GM12878 (cell line): ENCODE measurements around the gene MAL. TPM values are rescaled to one million over a fixed set of nuclear protein-coding genes. Genes with fewer than 3 reads are reported as not detected.

ENCODE experiments used
- ATAC-seq: fragments of 200-7000 bp; cut with Tn5 transposase; 3 replicates; pipeline ENCODE4 v1.9.1; 2020; ENCODE audit warnings: mild to moderate bottlenecking, moderate library complexity
- BruUV-seq: library from RNA; stranded (reverse); fragments of 400-500 nt; replicated peaks from 2 replicates; lab custom pipeline; 2021; lab: Mats Ljungman, UMichigan
- CTCF ChIA-PET: fragments of 300-600 bp; sonication (Branson Sonifier 250); formaldehyde crosslinking; extraction: SDS; loops from one replicate; lab custom pipeline; 2021; ENCODE audit warnings: inconsistent platforms; lab: Yijun Ruan, JAX
- POLR2A ChIA-PET: fragments of 350-600 bp; formaldehyde crosslinking; extraction: SDS; loops from one replicate; lab custom pipeline; 2021; ENCODE audit warnings: inconsistent platforms; lab: Charles Lee
- RAD21 ChIA-PET: fragments of 300-600 bp; sonication (Branson Sonifier 250); formaldehyde crosslinking; loops from one replicate; lab custom pipeline; 2023; ENCODE audit warnings: antibody characterized with exemption; ENCODE audit not compliant: unreplicated experiment; lab: Charles Lee
- SMC1A ChIA-PET: fragments of 300-600 bp; sonication (Branson Sonifier 250); formaldehyde crosslinking; loops from one replicate; lab custom pipeline; 2023; ENCODE audit not compliant: unreplicated experiment, uncharacterized antibody; lab: Charles Lee
- DNase-seq: peaks from one replicate; pipeline ENCODE4 v3.0.0-alpha.2; 2011; ENCODE audit warnings: low read depth, low spot score
- FAIRE-seq: peaks from 3 replicates; lab custom pipeline; 2011; peaks lifted over from hg19 to GRCh38; lab: Jason Lieb, UNC
- H2AFZ ChIP-seq: 2 replicates; pipeline ENCODE4 v1.6.0; 2011; ENCODE audit warnings: low read depth, low read length, control low read depth; ENCODE audit not compliant: control insufficient read depth
- H3K27ac ChIP-seq: 2 replicates; pipeline ENCODE4 v1.5.1; 2011; ENCODE audit warnings: control low read depth; ENCODE audit not compliant: control insufficient read depth, insufficient read depth
- H3K27me3 ChIP-seq, 2 experiments: replicated peaks in 1 of 2; 2 replicates each; pipeline versions ENCODE4 v1.6.0 to v1.6.1; 2011; ENCODE audit warnings: low read length in 1 of 2; ENCODE audit not compliant: control insufficient read depth in 2 of 2, insufficient read depth in 2 of 2
- H3K36me3 ChIP-seq, 2 experiments: 2 replicates each; pipeline ENCODE4 v1.5.1; 2011; ENCODE audit warnings: low read length in 1 of 2; ENCODE audit not compliant: control insufficient read depth in 2 of 2, insufficient read depth in 2 of 2
- H3K4me1 ChIP-seq: 2 replicates; pipeline ENCODE4 v1.6.1; 2011; ENCODE audit warnings: mild to moderate bottlenecking, low read length, moderate library complexity, mixed read lengths; ENCODE audit not compliant: control insufficient read depth, insufficient read depth
- H3K4me2 ChIP-seq: 2 replicates; pipeline ENCODE4 v1.6.0; 2011; ENCODE audit warnings: control low read depth; ENCODE audit not compliant: control insufficient read depth, insufficient read depth
- H3K4me3 ChIP-seq: fragments of 200-600 bp; sonication (generic); 2 replicates; pipeline ENCODE4 v1.5.1; 2016
- H3K79me2 ChIP-seq: 2 replicates; pipeline ENCODE4 v1.6.0; 2011; ENCODE audit warnings: low read length; ENCODE audit not compliant: control insufficient read depth, insufficient read depth
- H3K9ac ChIP-seq: 2 replicates; pipeline ENCODE4 v1.8.0; 2011; ENCODE audit warnings: low read length, control low read depth, mixed read lengths; ENCODE audit not compliant: control insufficient read depth, insufficient read depth
- H3K9me3 ChIP-seq: replicated peaks from 3 replicates; pipeline ENCODE4 v1.5.1; 2011; ENCODE audit warnings: mild to moderate bottlenecking, low read length; ENCODE audit not compliant: control insufficient read depth, insufficient read depth
- H4K20me1 ChIP-seq: 2 replicates; pipeline ENCODE4 v1.6.0; 2011; ENCODE audit not compliant: control insufficient read depth, insufficient read depth
- BHLHE40 ChIP-seq, 2 experiments: fragments of 450-650 bp in 1 of 2; IDR thresholded peaks; 2 replicates each; pipeline ENCODE4 v1.6.1; 2011 to 2017; ENCODE audit warnings: low read depth in 2 of 2, borderline replicate concordance in 1 of 2, improper control_type of control experiment in 1 of 2, low read length in 1 of 2, mild to moderate bottlenecking in 1 of 2
- CBX5 ChIP-seq: sonication (generic); IDR thresholded peaks from 2 replicates; pipeline ENCODE4 v1.6.1; 2016; ENCODE audit warnings: low read depth, moderate library complexity, mild to moderate bottlenecking, inconsistent platforms
- DPF2 ChIP-seq: fragments of 450-650 bp; IDR thresholded peaks from 2 replicates; pipeline ENCODE4 v1.6.1; 2017; ENCODE audit warnings: mild to moderate bottlenecking
- EED ChIP-seq: sonication (generic); IDR thresholded peaks from 2 replicates; pipeline ENCODE4 v1.6.1; 2016; ENCODE audit warnings: antibody characterized with exemption, low read depth
- FOXM1 ChIP-seq: IDR thresholded peaks from 2 replicates; pipeline ENCODE4 v1.6.1; 2012; ENCODE audit warnings: low read depth, mild to moderate bottlenecking, inconsistent platforms, low read length, moderate library complexity
- HDAC6 ChIP-seq: fragments of 200-600 bp; sonication (generic); IDR thresholded peaks from one replicate; pipeline ENCODE4 v1.8.0; 2017; ENCODE audit warnings: antibody characterized with exemption; ENCODE audit not compliant: unreplicated experiment
- KAT2A ChIP-seq: conservative IDR thresholded peaks from 2 replicates; pipeline ENCODE4 v1.6.1; 2011; ENCODE audit warnings: low read depth, low read length; ENCODE audit not compliant: control insufficient read depth
- LARP7 ChIP-seq: fragments of 450-650 bp; IDR thresholded peaks from 2 replicates; pipeline ENCODE4 v1.6.1; 2017; ENCODE audit warnings: mild to moderate bottlenecking
- NFYA ChIP-seq: IDR thresholded peaks from 2 replicates; pipeline ENCODE4 v1.6.1; 2011; ENCODE audit warnings: low read depth, mild to moderate bottlenecking, low read length, improper control_type of control experiment, borderline replicate concordance
- NR2F1 ChIP-seq: fragments of 450-650 bp; conservative IDR thresholded peaks from 2 replicates; pipeline ENCODE4 v1.6.1; 2017; ENCODE audit warnings: mild to moderate bottlenecking
- NRF1 ChIP-seq: conservative IDR thresholded peaks from 2 replicates; pipeline ENCODE4 v1.6.1; 2011; ENCODE audit warnings: mild to moderate bottlenecking, low read depth, low read length, improper control_type of control experiment
- POLR2A ChIP-seq: IDR thresholded peaks from 2 replicates; pipeline ENCODE4 v1.6.1; 2011; ENCODE audit warnings: low read depth, mild to moderate bottlenecking, low read length
- PRDM15 ChIP-seq: fragments of 450-650 bp; formaldehyde crosslinking; IDR thresholded peaks from 2 replicates; pipeline ENCODE4 v1.4.0; 2020; ENCODE audit warnings: mild to moderate bottlenecking, moderate library complexity
- RAD51 ChIP-seq: fragments of 450-650 bp; IDR thresholded peaks from 2 replicates; pipeline ENCODE4 v1.6.1; 2016; ENCODE audit warnings: moderate library complexity, mild to moderate bottlenecking, inconsistent platforms
- SIN3A ChIP-seq: IDR thresholded peaks from 2 replicates; pipeline ENCODE4 v1.6.1; 2012; ENCODE audit warnings: low read depth, low read length, improper control_type of control experiment
- STAT1 ChIP-seq: fragments of 450-650 bp; conservative IDR thresholded peaks from 2 replicates; pipeline ENCODE4 v1.6.1; 2014; ENCODE audit warnings: antibody characterized with exemption, mild to moderate bottlenecking
- ZNF207 ChIP-seq: fragments of 450-650 bp; IDR thresholded peaks from 2 replicates; pipeline ENCODE4 v1.6.1; 2014; ENCODE audit warnings: antibody characterized with exemption, mild to moderate bottlenecking, borderline replicate concordance
- WGBS: methylation state at CpG from one replicate; pipeline ENCODE4 v1.1.6; 2016; ENCODE audit warnings: low lambda C conversion rate; ENCODE audit not compliant: insufficient replicate concordance, insufficient coverage; ENCODE audit errors: missing lambda C conversion rate; 5-methylcytosine and 5-hydroxymethylcytosine counted together
- in situ Hi-C: fragments of 300-500 bp; cut with MboI; formaldehyde crosslinking; loops from 9 replicates; pipeline ENCODE4 v1.14.3; 2018; ENCODE audit warnings: mixed read lengths
- intact Hi-C: fragments of 100-400 bp; cut with micrococcal nuclease; formaldehyde crosslinking; loops from one replicate; pipeline ENCODE4 v1.14.2; 2022; ENCODE audit not compliant: unreplicated experiment
- polyA plus RNA-seq, 11 experiments: library from polyadenylated mRNA; depleted of rRNA in 4 of 11; unstranded in 6 of 11; stranded (reverse) in 5 of 11; fragments of >200 nt; fragmentation: Nextera tagmentation in 4 of 11; fragmentation: Illumina TruSeq in 1 of 11; extraction: Ambion mirVana in 4 of 11; extraction: Trizol in 1 of 11; gene quantifications; 1 replicate in 1 of 11; 2 replicates in 10 of 11; pipeline versions ENCODE4 v1.2.1 to v1.2.3, GENCODE V29; 2011 to 2016; ENCODE audit warnings: inconsistent platforms in 2 of 11, missing spikeins in 2 of 11, low read depth in 1 of 11
- total RNA-seq, 4 experiments: library from RNA; depleted of rRNA in 3 of 4; stranded (reverse); fragments of >200 nt in 3 of 4; fragmentation: Illumina TruSeq in 1 of 4; extraction: Trizol in 1 of 4; gene quantifications; 2 replicates each; pipeline versions ENCODE4 v1.2.1 to v1.2.3, GENCODE V29; 2013 to 2021
- TF ChIP-seq, protein P1 (sequence below): fragments of 450-650 bp; IDR thresholded peaks from 2 replicates; pipeline ENCODE4 v1.6.1; 2017; ENCODE audit warnings: low read depth, mild to moderate bottlenecking, moderate library complexity
- TF ChIP-seq, protein P2 (sequence below): fragments of 450-650 bp; IDR thresholded peaks from 2 replicates; pipeline ENCODE4 v1.6.1; 2016; ENCODE audit warnings: mild to moderate bottlenecking

Gene MAL
- total and polyA plus RNA-seq, 10 of the 15 experiments (the other 5 are each of a cell fraction or from before 2014, with no cell fraction given): 1.3 to 4.5 (median 1.7) TPM

DNA sequence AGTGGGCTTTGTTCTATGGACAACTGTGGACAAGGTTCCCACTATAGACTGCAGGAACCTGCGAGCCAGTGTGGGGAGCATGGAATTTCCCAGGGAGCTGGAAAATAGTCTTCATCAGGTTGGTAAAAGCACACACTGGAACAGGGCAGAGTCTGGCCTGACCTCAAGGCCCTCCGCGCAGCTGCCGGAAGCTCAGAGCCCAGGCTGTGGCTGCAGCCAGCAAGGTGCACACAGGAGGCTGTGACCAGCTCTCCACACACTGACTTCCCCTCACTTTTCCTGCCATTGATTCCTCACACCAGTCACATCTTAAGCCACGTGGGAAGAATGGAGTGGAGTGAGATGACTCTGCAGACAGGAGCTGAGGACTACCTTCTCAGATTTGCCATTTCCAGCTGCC is 19.1 kb downstream of the MAL start (continued):
- TF ChIP-seq RAD51 (no peak), HDAC6 (no peak), POLR2A (no peak)

GRCh38 chr2:95046371-95047112 is 21.0 kb downstream of the MAL start:
- H3K36me3 ChIP-seq: no peaks in the 10 kb centered on the region
- H3K4me1 ChIP-seq: peaks cover 63% of the 10 kb centered on the region
- DNase-seq (no peak), ATAC-seq (no peak), FAIRE-seq (no peak)
- BruUV-seq: no TSS peak
- SMC1A ChIA-PET: no interaction called here
- RAD21 ChIA-PET: no interaction called here
- no peaks in the 10 kb centered on the region for H3K79me2 ChIP-seq
- H3K9me3 ChIP-seq: no peaks in the 10 kb centered on the region
- no peak overlapping the region for H3K4me2 ChIP-seq
- intact Hi-C loops: no loop called here
- no peaks in the 10 kb centered on the region for H4K20me1 ChIP-seq
- H3K4me3 ChIP-seq: no peak overlapping the region
- no peak overlapping the region for H2AFZ ChIP-seq
- no peak overlapping the region for H3K9ac ChIP-seq
- in situ Hi-C loops: no loop called here
- H3K27me3 ChIP-seq: no peaks in the 10 kb centered on the region
- WGBS: 59% methylated on average over 13 of the region's 13 CpGs
- POLR2A ChIA-PET: no interaction called here
- H3K27ac ChIP-seq: no peak overlapping the region
- CTCF ChIA-PET: no interaction called here
- TF ChIP-seq NR2F1 (no peak), LARP7 (no peak), ZNF207 (no peak), EED (no peak), KAT2A (no peak), FOXM1 (no peak), BHLHE40 (IDR thresholded peaks at IDR 0.05; ENCODE audit: borderline replicate concordance in 1 of 2, low read depth in 2 of 2, low read length in 1 of 2) (no peak), NFYA (no peak), STAT1 (no peak), CBX5 (no peak), SIN3A (no peak), PRDM15 (CRISPR knock-in tag) (no peak), NRF1 (no peak), DPF2 (no peak)
- TF ChIP-seq, protein P1, sequence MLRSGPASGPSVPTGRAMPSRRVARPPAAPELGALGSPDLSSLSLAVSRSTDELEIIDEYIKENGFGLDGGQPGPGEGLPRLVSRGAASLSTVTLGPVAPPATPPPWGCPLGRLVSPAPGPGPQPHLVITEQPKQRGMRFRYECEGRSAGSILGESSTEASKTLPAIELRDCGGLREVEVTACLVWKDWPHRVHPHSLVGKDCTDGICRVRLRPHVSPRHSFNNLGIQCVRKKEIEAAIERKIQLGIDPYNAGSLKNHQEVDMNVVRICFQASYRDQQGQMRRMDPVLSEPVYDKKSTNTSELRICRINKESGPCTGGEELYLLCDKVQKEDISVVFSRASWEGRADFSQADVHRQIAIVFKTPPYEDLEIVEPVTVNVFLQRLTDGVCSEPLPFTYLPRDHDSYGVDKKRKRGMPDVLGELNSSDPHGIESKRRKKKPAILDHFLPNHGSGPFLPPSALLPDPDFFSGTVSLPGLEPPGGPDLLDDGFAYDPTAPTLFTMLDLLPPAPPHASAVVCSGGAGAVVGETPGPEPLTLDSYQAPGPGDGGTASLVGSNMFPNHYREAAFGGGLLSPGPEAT: no peak
- TF ChIP-seq, protein P2, sequence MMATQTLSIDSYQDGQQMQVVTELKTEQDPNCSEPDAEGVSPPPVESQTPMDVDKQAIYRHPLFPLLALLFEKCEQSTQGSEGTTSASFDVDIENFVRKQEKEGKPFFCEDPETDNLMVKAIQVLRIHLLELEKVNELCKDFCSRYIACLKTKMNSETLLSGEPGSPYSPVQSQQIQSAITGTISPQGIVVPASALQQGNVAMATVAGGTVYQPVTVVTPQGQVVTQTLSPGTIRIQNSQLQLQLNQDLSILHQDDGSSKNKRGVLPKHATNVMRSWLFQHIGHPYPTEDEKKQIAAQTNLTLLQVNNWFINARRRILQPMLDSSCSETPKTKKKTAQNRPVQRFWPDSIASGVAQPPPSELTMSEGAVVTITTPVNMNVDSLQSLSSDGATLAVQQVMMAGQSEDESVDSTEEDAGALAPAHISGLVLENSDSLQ: no peak
